Measurements from ENCODE around the gene TUBB2A. TPM values are rescaled to one million over a fixed set of nuclear protein-coding genes. Genes with fewer than 3 reads are reported as not detected.

Gene TUBB2A
- total RNA-seq, 3 donors from 2014 or later (not counting 1 experiment from before 2014, with no cell fraction given): 9.2 to 13.2 (median 11.4) TPM

DNA sequence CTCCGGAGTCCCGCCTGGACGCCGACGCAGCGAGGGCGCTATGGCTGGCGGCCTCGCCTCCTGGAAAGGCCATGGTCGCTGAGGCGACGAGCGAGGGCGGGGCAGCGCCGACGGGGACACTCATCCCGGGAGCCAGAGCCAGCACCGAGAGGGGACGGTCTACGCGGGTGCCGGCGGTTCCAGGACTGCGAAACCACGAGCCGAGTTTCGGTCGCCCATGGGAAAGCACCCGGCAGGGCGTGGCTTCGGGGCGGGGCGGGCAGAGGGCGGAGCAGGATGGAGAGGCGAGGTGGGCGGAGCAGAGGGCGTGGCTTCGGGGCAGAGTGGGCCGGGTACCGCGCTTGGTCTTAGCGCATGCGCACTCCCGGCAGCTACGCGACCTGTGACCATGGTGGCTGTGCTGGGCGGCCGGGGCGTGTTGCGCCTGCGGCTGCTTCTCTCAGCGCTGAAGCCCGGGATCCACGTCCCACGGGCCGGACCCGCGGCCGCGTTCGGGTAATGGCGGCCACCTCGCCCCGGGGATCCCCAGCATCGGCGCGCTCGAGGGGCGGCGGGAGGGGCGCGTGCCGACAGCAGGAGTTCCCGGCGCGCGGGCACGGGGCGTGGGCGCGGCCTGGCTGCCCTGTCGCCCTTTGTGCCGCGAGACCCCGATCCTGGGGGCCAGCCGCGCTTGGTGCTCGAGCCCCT lies 38.8 kb downstream of the TUBB2A start, which contains the start of gene BPHL:
BPHL (plus strand) TSS at position 359 of the 687 bp plus-strand sequence; CDS start at position 389, 30 bp downstream.
- peaks cover 7% of the 10 kb centered on the region for H3K4me1 ChIP-seq (ENCODE audit: control insufficient read depth, insufficient read depth, low read length)
- intact Hi-C loops (cut with micrococcal nuclease): loop anchor here (1.0 to 5.0 kb wide), 3 partner anchors 49 to 899 kb away; partner anchors contain the start of gene NQO2
- Mint-ChIP-seq H3K9me3 (no peaks in the 10 kb centered on the region), H3K4me1 (peaks cover 17 to 18% of the 10 kb centered on the region in 2 donors), H3K36me3 (no peaks in the 10 kb centered on the region), H3K4me3 (peak within 1 kb of the TSS; percentile 92), H3K27me3 (ENCODE audit: low read depth in 2 of 2) (no peaks in the 10 kb centered on the region), H3K27ac (peak within 1 kb of the TSS; percentile 91 to 97)
- WGBS (ENCODE audit: insufficient coverage): under 1% methylated on average over 89 of the region's 89 CpGs
- H3K27me3 ChIP-seq (ENCODE audit: control insufficient read depth, insufficient read depth, low read length): no peaks in the 10 kb centered on the region
- TF ChIP-seq, protein P1, sequence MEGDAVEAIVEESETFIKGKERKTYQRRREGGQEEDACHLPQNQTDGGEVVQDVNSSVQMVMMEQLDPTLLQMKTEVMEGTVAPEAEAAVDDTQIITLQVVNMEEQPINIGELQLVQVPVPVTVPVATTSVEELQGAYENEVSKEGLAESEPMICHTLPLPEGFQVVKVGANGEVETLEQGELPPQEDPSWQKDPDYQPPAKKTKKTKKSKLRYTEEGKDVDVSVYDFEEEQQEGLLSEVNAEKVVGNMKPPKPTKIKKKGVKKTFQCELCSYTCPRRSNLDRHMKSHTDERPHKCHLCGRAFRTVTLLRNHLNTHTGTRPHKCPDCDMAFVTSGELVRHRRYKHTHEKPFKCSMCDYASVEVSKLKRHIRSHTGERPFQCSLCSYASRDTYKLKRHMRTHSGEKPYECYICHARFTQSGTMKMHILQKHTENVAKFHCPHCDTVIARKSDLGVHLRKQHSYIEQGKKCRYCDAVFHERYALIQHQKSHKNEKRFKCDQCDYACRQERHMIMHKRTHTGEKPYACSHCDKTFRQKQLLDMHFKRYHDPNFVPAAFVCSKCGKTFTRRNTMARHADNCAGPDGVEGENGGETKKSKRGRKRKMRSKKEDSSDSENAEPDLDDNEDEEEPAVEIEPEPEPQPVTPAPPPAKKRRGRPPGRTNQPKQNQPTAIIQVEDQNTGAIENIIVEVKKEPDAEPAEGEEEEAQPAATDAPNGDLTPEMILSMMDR (IDR thresholded peaks at IDR 0.05): no peak
- DNase-seq: peak; percentile 99 to 100
- H3K9me3 ChIP-seq (ENCODE audit: control insufficient read depth, insufficient read depth, low read length): no peaks in the 10 kb centered on the region
- peaks cover 15% of the 10 kb centered on the region for H3K36me3 ChIP-seq (ENCODE audit: control insufficient read depth, insufficient read depth, low read length)
- peak within 1 kb of the TSS; percentile 95 for H3K27ac ChIP-seq (ENCODE audit: low read length)
- H3K4me3 ChIP-seq (ENCODE audit: low read length): peak within 1 kb of the TSS; percentile 69
- ATAC-seq: peak; percentile 91 to 99 (median 94)

- peaks cover 17 to 18% of the 10 kb centered on the region in 2 donors for H3K4me1 Mint-ChIP-seq
- no peaks in the 10 kb centered on the region for H3K36me3 Mint-ChIP-seq
- peak overlapping the region; percentile 95 for H3K27ac ChIP-seq (ENCODE audit: low read length)
- H3K4me1 ChIP-seq (ENCODE audit: control insufficient read depth, insufficient read depth, low read length): peaks cover 7% of the 10 kb centered on the region
- no peaks in the 10 kb centered on the region for H3K9me3 Mint-ChIP-seq
- ATAC-seq (no peak), DNase-seq (peak in 1 of 2 donors; percentile 17)
- TF ChIP-seq, protein P1 (IDR thresholded peaks at IDR 0.05): no peak
- H3K27me3 ChIP-seq (ENCODE audit: control insufficient read depth, insufficient read depth, low read length): no peaks in the 10 kb centered on the region
- WGBS (ENCODE audit: insufficient coverage): 24% methylated on average over 6 of the region's 8 CpGs
- H3K27ac Mint-ChIP-seq: peak overlapping the region; percentile 91 to 97
- no peaks in the 10 kb centered on the region for H3K27me3 Mint-ChIP-seq (ENCODE audit: low read depth in 2 of 2)
- H3K4me3 Mint-ChIP-seq: peak overlapping the region; percentile 92
- no peaks in the 10 kb centered on the region for H3K9me3 ChIP-seq (ENCODE audit: control insufficient read depth, insufficient read depth, low read length)
- peaks cover 21% of the 10 kb centered on the region for H3K36me3 ChIP-seq (ENCODE audit: control insufficient read depth, insufficient read depth, low read length)
- intact Hi-C loops (cut with micrococcal nuclease): loop anchor here (1.0 to 5.0 kb wide), 3 partner anchors 49 to 899 kb away; partner anchors contain the start of gene NQO2
- H3K4me3 ChIP-seq (ENCODE audit: low read length): peak overlapping the region; percentile 69
Observed at GRCh38 chr6:3117912-3118352, 39.4 kb downstream of the TUBB2A start.

DNA sequence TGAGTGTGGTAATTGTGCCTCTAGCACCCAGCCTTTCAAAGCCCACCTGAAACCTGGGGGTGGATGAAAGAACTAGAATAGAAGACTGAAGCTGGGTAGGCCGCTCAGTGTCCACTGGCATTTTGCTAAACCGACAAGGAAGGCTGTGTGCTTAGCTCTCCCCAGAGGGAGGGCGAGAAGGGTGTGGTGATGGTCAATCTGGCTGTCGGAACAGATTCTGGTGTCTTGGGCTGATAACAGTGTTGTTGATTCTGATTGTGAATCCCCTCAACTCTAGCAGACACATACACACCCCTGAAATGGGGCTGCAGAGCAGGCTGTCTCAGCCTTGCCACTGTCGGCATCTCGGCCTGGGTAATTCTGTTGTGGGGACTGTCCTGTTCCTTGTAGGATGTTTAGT lies 43.0 kb downstream of the TUBB2A start:
- ATAC-seq (no peak), DNase-seq (no peak)
- Histone ChIP-seq H3K9me3 (ENCODE audit: control insufficient read depth, insufficient read depth, low read length) (no peaks in the 10 kb centered on the region), H3K27me3 (ENCODE audit: control insufficient read depth, insufficient read depth, low read length) (no peaks in the 10 kb centered on the region), H3K36me3 (ENCODE audit: control insufficient read depth, insufficient read depth, low read length) (peaks cover 48% of the 10 kb centered on the region), H3K4me3 (ENCODE audit: low read length) (no peak overlapping the region), H3K27ac (ENCODE audit: low read length) (no peak overlapping the region), H3K4me1 (ENCODE audit: control insufficient read depth, insufficient read depth, low read length) (peaks cover 6% of the 10 kb centered on the region)
- Mint-ChIP-seq H3K27me3 (ENCODE audit: low read depth in 2 of 2) (no peaks in the 10 kb centered on the region), H3K4me3 (no peak overlapping the region), H3K27ac (peak overlapping the region in 1 of 2 donors; percentile 13), H3K4me1 (peaks cover 16 to 20% of the 10 kb centered on the region in 2 donors), H3K36me3 (peaks cover 17% of the 10 kb centered on the region), H3K9me3 (no peaks in the 10 kb centered on the region)
- WGBS (ENCODE audit: insufficient coverage): 93% methylated on average over 4 of the region's 6 CpGs
- TF ChIP-seq, protein P1 (IDR thresholded peaks at IDR 0.05): no peak
- intact Hi-C loops (cut with micrococcal nuclease): no loop called here
